22Rv1 (cell line): ENCODE data around the gene BBS1.

Source experiments
- H3K27ac ChIP-seq: fragments of 450-650 bp; 2 replicates; pipeline ENCODE4 v1.5.1; 2017
- CTCF ChIP-seq: fragments of 450-650 bp; IDR thresholded peaks from 2 replicates; pipeline ENCODE4 v1.5.1; 2017; ENCODE audit warnings: mild to moderate bottlenecking
- ZFX ChIP-seq: fragments of 450-650 bp; IDR thresholded peaks from 2 replicates; pipeline ENCODE4 v1.6.1; 2017; ENCODE audit warnings: antibody characterized with exemption, borderline replicate concordance

The BBS1 gene

GRCh38 chr11:66491315-66491935 is 19.0 kb upstream of the BBS1 start:
- no peak overlapping the region for H3K27ac ChIP-seq
- TF ChIP-seq ZFX (no peak), CTCF (peak; percentile 51)

GRCh38 chr11:66492161-66492865 is 18.1 kb upstream of the BBS1 start:
- TF ChIP-seq ZFX (no peak), CTCF (no peak)
- no peak overlapping the region for H3K27ac ChIP-seq

- H3K27ac ChIP-seq, result no peak overlapping the region
- no peak for TF ChIP-seq ZFX
- TF ChIP-seq CTCF, result no peak
Measured at GRCh38 chr11:66493130-66493529, 17.3 kb upstream of the BBS1 start.

GRCh38 chr11:66494458-66494857 is 16.0 kb upstream of the BBS1 start:
- TF ChIP-seq ZFX (no peak), CTCF (no peak)
- no peak overlapping the region for H3K27ac ChIP-seq

- TF ChIP-seq CTCF (no peak), ZFX (no peak)
- H3K27ac ChIP-seq, result no peak overlapping the region
Measured at GRCh38 chr11:66494935-66495334, 15.5 kb upstream of the BBS1 start.

- no peak overlapping the region for H3K27ac ChIP-seq
- TF ChIP-seq ZFX (no peak), CTCF (peak; percentile 58)
Measured at GRCh38 chr11:66495401-66495854, 15.0 kb upstream of the BBS1 start.

GRCh38 chr11:66497206-66497605 is 13.2 kb upstream of the BBS1 start:
- TF ChIP-seq CTCF (no peak), ZFX (no peak)

More at GRCh38 chr11:66497206-66497605, 13.2 kb upstream of the BBS1 start:
- no peak overlapping the region for H3K27ac ChIP-seq
